ENCODE data around the gene HUS1B.

DNA sequence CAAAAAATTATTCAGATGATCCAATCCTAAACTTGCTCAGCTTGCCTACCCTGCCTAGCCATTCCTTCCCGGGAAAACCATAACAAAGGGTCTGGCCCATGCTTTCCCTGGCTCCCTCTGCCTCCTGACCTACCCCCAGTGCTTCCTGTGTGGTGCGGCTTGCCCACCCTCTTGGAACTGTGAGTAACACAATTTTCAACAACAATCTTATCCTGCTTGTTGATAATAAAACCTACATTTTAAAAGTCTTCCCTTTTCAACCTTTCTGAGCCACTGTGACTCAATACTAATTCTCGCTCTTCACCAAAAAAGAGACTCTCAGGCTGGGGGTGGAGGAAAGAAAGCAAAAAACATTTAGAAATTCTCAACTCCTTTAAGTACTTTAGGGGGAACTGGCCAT is 18.1 kb upstream of the HUS1B start:
- TF ChIP-seq, protein P1, sequence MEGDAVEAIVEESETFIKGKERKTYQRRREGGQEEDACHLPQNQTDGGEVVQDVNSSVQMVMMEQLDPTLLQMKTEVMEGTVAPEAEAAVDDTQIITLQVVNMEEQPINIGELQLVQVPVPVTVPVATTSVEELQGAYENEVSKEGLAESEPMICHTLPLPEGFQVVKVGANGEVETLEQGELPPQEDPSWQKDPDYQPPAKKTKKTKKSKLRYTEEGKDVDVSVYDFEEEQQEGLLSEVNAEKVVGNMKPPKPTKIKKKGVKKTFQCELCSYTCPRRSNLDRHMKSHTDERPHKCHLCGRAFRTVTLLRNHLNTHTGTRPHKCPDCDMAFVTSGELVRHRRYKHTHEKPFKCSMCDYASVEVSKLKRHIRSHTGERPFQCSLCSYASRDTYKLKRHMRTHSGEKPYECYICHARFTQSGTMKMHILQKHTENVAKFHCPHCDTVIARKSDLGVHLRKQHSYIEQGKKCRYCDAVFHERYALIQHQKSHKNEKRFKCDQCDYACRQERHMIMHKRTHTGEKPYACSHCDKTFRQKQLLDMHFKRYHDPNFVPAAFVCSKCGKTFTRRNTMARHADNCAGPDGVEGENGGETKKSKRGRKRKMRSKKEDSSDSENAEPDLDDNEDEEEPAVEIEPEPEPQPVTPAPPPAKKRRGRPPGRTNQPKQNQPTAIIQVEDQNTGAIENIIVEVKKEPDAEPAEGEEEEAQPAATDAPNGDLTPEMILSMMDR (IDR thresholded peaks at IDR 0.05; ENCODE audit: low read depth, low read length, poor library complexity, severe bottlenecking), result no peak
- no peak for TF ChIP-seq EZH2phosphoT487 (IDR thresholded peaks at IDR 0.05; ENCODE audit: borderline replicate concordance, low read length)
